ENCODE data around the gene NUP62. TPM values are rescaled to one million over a fixed set of nuclear protein-coding genes. Genes with fewer than 3 reads are reported as not detected.

NUP62 gene
- total RNA-seq, 1 donor from 2014 or later, result 85.9 TPM

DNA sequence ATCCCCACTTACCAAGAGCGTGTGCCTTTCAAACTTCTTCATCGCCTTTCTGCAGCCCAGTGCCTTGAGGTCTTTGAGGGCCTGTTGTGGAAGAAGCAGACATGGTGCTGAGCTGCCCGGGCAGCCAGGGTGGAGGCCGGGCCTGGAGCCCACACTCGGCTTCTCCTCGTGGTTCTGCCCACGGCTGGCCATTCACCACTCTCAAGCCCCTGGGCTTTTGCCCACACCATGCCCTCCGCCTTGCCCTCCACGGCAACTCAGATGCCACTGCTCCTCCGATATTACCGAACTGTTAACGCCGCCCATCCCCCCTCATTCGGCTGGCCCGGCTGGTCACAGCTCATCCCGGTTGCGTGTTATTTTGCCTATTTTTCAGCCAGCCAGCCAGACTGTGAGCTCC, 37.9 kb downstream of the NUP62 start:
- no peak for DNase-seq (ENCODE audit: low spot score, unreplicated experiment)
- Mint-ChIP-seq H3K9me3 (ENCODE audit: low read depth) (no peaks in the 10 kb centered on the region), H3K27me3 (peaks cover 34% of the 10 kb centered on the region), H3K4me1 (ENCODE audit: low read depth) (peaks cover 1% of the 10 kb centered on the region), H3K27ac (no peak overlapping the region), H3K36me3 (ENCODE audit: insufficient read depth) (peaks cover 4% of the 10 kb centered on the region), H3K4me3 (ENCODE audit: low read depth) (no peak overlapping the region)
- TF ChIP-seq, protein P1, sequence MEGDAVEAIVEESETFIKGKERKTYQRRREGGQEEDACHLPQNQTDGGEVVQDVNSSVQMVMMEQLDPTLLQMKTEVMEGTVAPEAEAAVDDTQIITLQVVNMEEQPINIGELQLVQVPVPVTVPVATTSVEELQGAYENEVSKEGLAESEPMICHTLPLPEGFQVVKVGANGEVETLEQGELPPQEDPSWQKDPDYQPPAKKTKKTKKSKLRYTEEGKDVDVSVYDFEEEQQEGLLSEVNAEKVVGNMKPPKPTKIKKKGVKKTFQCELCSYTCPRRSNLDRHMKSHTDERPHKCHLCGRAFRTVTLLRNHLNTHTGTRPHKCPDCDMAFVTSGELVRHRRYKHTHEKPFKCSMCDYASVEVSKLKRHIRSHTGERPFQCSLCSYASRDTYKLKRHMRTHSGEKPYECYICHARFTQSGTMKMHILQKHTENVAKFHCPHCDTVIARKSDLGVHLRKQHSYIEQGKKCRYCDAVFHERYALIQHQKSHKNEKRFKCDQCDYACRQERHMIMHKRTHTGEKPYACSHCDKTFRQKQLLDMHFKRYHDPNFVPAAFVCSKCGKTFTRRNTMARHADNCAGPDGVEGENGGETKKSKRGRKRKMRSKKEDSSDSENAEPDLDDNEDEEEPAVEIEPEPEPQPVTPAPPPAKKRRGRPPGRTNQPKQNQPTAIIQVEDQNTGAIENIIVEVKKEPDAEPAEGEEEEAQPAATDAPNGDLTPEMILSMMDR (IDR thresholded peaks at IDR 0.05; ENCODE audit: unreplicated experiment), result no peak

DNA sequence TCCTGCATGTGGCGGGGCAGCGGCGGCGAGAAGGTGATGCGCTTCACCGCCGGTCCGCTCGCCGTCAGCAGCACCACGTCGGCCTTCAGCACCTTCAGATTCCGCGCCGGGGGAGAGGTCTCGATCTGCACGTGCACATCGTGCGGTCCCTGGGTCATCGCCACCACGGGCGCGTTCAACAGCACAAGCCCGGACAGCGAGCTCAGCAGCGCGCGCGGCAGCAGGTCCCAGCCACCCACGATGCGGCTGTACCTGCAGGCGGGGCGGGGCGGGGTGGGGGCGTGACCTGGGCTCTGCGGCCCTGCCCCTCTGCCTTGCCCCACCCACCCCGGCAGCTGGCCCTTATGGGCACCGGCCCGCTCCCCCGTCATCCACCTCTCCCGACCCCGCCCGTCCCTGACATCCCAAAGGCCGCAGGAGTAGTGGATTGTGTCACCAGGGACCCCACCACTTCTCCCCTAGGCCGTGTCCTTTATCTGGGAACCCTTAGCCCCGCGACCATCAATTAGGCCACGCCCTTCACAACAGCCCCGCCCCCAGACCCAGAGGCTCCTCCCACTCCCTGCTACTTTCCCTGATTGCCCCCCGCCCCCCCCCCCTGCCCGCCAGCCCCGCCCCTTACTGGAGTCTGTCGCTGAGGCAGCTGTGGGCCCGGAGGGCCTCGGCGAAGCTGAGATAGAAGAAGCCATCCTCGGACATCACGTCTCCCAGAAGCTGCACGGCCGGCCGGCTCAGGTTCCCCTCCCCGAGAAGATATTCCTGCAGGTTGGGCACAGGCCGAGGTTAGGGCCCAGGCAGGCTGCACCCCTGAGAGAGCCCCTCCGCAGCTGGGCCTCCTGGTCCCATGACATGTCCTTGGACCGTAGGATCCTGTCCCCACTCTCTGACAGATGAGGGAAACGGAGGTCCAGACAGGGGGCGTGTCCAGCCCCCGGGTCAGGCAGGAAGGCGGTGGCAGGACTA, 38.7 kb downstream of the NUP62 start:
- Mint-ChIP-seq H3K4me1 (ENCODE audit: low read depth) (peaks cover 1% of the 10 kb centered on the region), H3K27ac (no peak overlapping the region)

DNA sequence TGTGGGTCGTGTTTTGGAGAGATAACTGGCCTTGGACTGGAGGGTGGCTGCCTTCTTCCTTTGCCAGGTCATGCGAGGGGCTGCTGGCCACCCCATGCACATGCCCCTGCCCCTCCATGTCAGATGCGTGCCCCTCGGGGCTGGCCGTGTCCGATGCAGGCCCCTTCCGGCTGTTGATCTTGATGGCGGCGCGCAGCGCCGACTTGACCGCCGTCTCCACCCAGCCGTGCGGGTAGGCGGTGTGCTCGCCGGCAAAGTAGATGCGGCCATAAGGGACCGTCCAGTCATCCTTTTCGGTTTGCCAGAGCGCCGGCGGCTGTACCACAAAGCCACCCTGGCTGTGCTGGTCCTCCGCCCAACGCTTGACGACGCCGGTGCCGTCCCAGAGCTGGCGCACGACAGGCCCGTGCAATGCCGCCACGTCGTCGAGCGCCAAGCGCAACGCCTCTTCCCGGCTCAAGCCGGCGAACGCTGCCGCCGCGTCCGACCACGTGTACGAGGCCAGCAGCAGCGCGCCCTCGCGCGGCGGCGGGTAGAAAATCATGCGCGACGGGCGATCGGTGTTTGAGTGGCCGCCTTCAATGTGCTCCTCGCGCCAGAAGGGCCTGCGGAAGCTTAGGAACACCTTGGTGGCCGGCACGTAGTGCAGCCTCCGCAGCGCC, 39.5 kb downstream of the NUP62 start:
- H3K36me3 Mint-ChIP-seq (ENCODE audit: insufficient read depth), result peaks cover 11% of the 10 kb centered on the region
- H3K4me3 Mint-ChIP-seq (ENCODE audit: low read depth), result no peak overlapping the region
- peaks cover 1% of the 10 kb centered on the region for H3K4me1 Mint-ChIP-seq (ENCODE audit: low read depth)
- peaks cover 31% of the 10 kb centered on the region for H3K27me3 Mint-ChIP-seq
- H3K27ac Mint-ChIP-seq, result no peak overlapping the region
- peak; percentile 49 for DNase-seq (ENCODE audit: low spot score, unreplicated experiment)
- H3K9me3 Mint-ChIP-seq (ENCODE audit: low read depth), result no peaks in the 10 kb centered on the region
- TF ChIP-seq, protein P1 (IDR thresholded peaks at IDR 0.05; ENCODE audit: unreplicated experiment), result peak; percentile 72

More for the DNA sequence above, 38.7 kb downstream of the NUP62 start:
- no peak for DNase-seq (ENCODE audit: low spot score, unreplicated experiment)
- Mint-ChIP-seq H3K4me3 (ENCODE audit: low read depth) (no peak overlapping the region), H3K27me3 (peaks cover 31% of the 10 kb centered on the region), H3K36me3 (ENCODE audit: insufficient read depth) (peaks cover 7% of the 10 kb centered on the region), H3K9me3 (ENCODE audit: low read depth) (no peaks in the 10 kb centered on the region)
- TF ChIP-seq, protein P1 (IDR thresholded peaks at IDR 0.05; ENCODE audit: unreplicated experiment), result peak; percentile 5

DNA sequence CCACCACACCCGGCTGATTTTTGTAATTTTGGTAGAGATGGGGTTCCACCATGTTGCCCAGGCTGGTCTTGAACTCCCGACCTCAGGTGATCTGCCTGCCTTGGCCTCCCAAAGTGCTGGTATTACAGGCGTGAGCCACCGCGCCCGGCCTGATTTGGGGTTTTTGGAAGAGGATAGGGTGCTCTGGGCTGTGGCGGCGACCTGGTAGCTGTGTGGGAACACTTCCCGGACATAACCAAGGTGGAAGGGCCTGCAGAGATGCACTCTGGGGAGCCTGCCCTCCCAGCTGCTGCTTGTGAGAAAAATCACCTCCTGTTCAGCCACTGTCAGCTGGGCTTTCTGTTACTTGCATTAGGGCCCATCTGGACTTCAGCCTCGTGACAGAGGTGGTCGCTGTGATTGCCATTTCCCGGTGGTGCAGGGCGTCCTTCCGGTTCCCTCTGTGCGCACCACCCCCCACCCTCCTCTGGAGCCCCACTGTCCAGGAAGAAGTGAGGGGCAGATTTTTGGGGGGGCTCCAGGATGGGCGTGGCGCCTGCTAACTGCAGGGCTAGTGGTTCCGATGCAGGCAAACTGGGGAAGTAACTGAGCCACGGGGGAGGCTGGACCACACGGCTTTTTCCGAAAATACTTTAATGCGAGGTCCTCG, 40.1 kb downstream of the NUP62 start:
- no peak for DNase-seq (ENCODE audit: low spot score, unreplicated experiment)
- peaks cover 1% of the 10 kb centered on the region for H3K4me1 Mint-ChIP-seq (ENCODE audit: low read depth)
- H3K36me3 Mint-ChIP-seq (ENCODE audit: insufficient read depth), result peaks cover 13% of the 10 kb centered on the region
- H3K27ac Mint-ChIP-seq, result no peak overlapping the region
- H3K9me3 Mint-ChIP-seq (ENCODE audit: low read depth), result no peaks in the 10 kb centered on the region
- TF ChIP-seq, protein P1 (IDR thresholded peaks at IDR 0.05; ENCODE audit: unreplicated experiment), result no peak
- no peak overlapping the region for H3K4me3 Mint-ChIP-seq (ENCODE audit: low read depth)
- H3K27me3 Mint-ChIP-seq, result peaks cover 31% of the 10 kb centered on the region

DNA sequence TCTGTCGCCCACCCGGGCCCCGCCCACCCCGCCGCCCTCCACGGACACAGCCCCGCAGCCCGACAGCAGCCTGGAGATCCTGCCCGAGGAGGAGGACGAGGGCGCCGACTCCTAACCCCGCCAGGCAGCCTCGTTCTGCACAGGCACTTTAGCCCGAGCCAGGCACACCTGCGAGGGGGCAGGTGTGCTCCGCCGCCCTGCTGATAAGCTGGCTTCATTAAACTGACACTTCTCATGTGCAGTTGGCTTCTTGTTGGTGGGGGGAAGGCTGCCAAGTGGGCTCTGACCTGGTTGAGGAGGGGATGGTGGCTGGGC, 40.8 kb downstream of the NUP62 start:
- H3K4me1 Mint-ChIP-seq (ENCODE audit: low read depth), result peaks cover 1% of the 10 kb centered on the region
- no peak overlapping the region for H3K4me3 Mint-ChIP-seq (ENCODE audit: low read depth)
- H3K9me3 Mint-ChIP-seq (ENCODE audit: low read depth), result no peaks in the 10 kb centered on the region
- H3K36me3 Mint-ChIP-seq (ENCODE audit: insufficient read depth), result peaks cover 14% of the 10 kb centered on the region
- peaks cover 30% of the 10 kb centered on the region for H3K27me3 Mint-ChIP-seq
- DNase-seq (ENCODE audit: low spot score, unreplicated experiment), result no peak
- H3K27ac Mint-ChIP-seq, result no peak overlapping the region
- TF ChIP-seq, protein P1 (IDR thresholded peaks at IDR 0.05; ENCODE audit: unreplicated experiment), result no peak
